ENCODE data around the gene TFCP2L1. TPM values are rescaled to one million over a fixed set of nuclear protein-coding genes. Genes with fewer than 3 reads are reported as not detected.

Gene TFCP2L1
- total and polyA plus RNA-seq, 2 donors (not counting 3 experiments of a cell fraction or from before 2014, with no cell fraction given): not detected

GRCh38 chr2:121295911-121296650 is 11.1 kb upstream of the TFCP2L1 start:
- dilution Hi-C loops (cut with MboI; ENCODE audit: extremely low pct_ligation_motif_present, low sequenced_read_pairs) (no loop called here), intact Hi-C loops (cut with micrococcal nuclease) (no loop called here)
- BruUV-seq (replicated peaks): no TSS peak
- Histone ChIP-seq H2AFZ (ENCODE audit: low read depth, low read length) (no peak overlapping the region), H4K20me1 (replicated peaks; ENCODE audit: control insufficient read depth, extremely low read depth, insufficient read depth, low read length) (no peaks in the 10 kb centered on the region), H3K4me2 (ENCODE audit: insufficient read depth, low read length) (no peak overlapping the region), H3K27me3 (ENCODE audit: control insufficient read depth in 2 of 2, insufficient read depth in 2 of 2, low read length in 2 of 2) (no peaks in the 10 kb centered on the region), H3K79me2 (ENCODE audit: control insufficient read depth, insufficient read depth, low read length) (no peaks in the 10 kb centered on the region), H3K27ac (ENCODE audit: insufficient read depth, low read depth, low read length) (no peak overlapping the region), H3K36me3 (ENCODE audit: control insufficient read depth in 2 of 2, extremely low read depth in 1 of 2, insufficient read depth in 2 of 2, low read length in 2 of 2) (no peaks in the 10 kb centered on the region), H3K9me1 (replicated peaks; ENCODE audit: control insufficient read depth, extremely low read depth, insufficient read depth, low read length) (no peaks in the 10 kb centered on the region), H3K4me1 (ENCODE audit: control insufficient read depth, extremely low read depth, insufficient read depth, low read length) (no peaks in the 10 kb centered on the region), H3K9ac (replicated peaks; ENCODE audit: extremely low read depth, insufficient read depth, low read length) (no peak overlapping the region), H3K9me3 (replicated peaks; ENCODE audit: control insufficient read depth, insufficient read depth, low read length) (no peaks in the 10 kb centered on the region), H3K4me3 (replicated peaks in 1 of 3; ENCODE audit: insufficient read depth in 1 of 3, low read depth in 1 of 3, low read length in 3 of 3) (no peak overlapping the region)
- DNase-seq (ENCODE audit: low read depth, low spot score) (no peak), FAIRE-seq (no peak)
- POLR2A ChIA-PET: no interaction called here
- TF ChIP-seq JUN (IDR thresholded peaks at IDR 0.05; ENCODE audit: borderline replicate concordance, insufficient read depth, insufficient read length, low read depth) (no peak), GATA2 (IDR thresholded peaks at IDR 0.05; ENCODE audit: insufficient read depth, insufficient read length, low read depth, low read length) (no peak), MYC (IDR thresholded peaks at IDR 0.05; ENCODE audit: low read depth, low read length) (no peak), FOS (IDR thresholded peaks at IDR 0.05; ENCODE audit: borderline replicate concordance, insufficient read depth, low read length) (no peak), POLR2A (IDR thresholded peaks at IDR 0.05; ENCODE audit: low read depth, low read length) (no peak), POLR2AphosphoS5 (IDR thresholded peaks at IDR 0.05; ENCODE audit: insufficient read depth, low read depth, low read length) (no peak), EZH2 (IDR thresholded peaks at IDR 0.05; ENCODE audit: borderline replicate concordance, low read depth, low read length, severe bottlenecking) (no peak)
- TF ChIP-seq, protein P1, sequence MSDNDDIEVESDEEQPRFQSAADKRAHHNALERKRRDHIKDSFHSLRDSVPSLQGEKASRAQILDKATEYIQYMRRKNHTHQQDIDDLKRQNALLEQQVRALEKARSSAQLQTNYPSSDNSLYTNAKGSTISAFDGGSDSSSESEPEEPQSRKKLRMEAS (IDR thresholded peaks at IDR 0.05; ENCODE audit: insufficient read depth, insufficient read length): no peak
- TF ChIP-seq, protein P2, sequence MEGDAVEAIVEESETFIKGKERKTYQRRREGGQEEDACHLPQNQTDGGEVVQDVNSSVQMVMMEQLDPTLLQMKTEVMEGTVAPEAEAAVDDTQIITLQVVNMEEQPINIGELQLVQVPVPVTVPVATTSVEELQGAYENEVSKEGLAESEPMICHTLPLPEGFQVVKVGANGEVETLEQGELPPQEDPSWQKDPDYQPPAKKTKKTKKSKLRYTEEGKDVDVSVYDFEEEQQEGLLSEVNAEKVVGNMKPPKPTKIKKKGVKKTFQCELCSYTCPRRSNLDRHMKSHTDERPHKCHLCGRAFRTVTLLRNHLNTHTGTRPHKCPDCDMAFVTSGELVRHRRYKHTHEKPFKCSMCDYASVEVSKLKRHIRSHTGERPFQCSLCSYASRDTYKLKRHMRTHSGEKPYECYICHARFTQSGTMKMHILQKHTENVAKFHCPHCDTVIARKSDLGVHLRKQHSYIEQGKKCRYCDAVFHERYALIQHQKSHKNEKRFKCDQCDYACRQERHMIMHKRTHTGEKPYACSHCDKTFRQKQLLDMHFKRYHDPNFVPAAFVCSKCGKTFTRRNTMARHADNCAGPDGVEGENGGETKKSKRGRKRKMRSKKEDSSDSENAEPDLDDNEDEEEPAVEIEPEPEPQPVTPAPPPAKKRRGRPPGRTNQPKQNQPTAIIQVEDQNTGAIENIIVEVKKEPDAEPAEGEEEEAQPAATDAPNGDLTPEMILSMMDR (IDR thresholded peaks at IDR 0.05; ENCODE audit: extremely low read depth in 1 of 2, insufficient read depth in 1 of 2, low read depth in 1 of 2, low read length in 2 of 2): no peak
- CTCF ChIA-PET: interaction anchor here (1.7 to 2.5 kb wide), 2 partner anchors 9 to 201 kb away, joined by 4 to 9 read pairs; no protein-coding TSS in a partner anchor

Measured in endothelial cell of umbilical vein (primary cell).